Mesenchymal stem cell (in vitro differentiated cells and primary cell): Measurements from ENCODE around the gene PLPP4.

Experiments
- DNase-seq: peaks from one replicate; pipeline ENCODE4 v3.0.0-alpha.2; 2013
- H2AFZ ChIP-seq: one replicate; pipeline ENCODE4 v1.6.1; 2013; ENCODE audit warnings: low read depth, mild to moderate bottlenecking, control low read depth, inconsistent platforms, low read length, moderate library complexity
- H2AK5ac ChIP-seq: 2 replicates; pipeline ENCODE4 v1.6.1; 2013; ENCODE audit warnings: low read length, moderate library complexity, mild to moderate bottlenecking, inconsistent platforms; ENCODE audit not compliant: severe bottlenecking
- H2BK120ac ChIP-seq: one replicate; pipeline ENCODE4 v1.6.1; 2013; ENCODE audit warnings: low read depth, mild to moderate bottlenecking, inconsistent platforms, low read length, moderate library complexity
- H2BK12ac ChIP-seq, 2 experiments: one replicate each; pipeline ENCODE4 v1.6.1; 2013; ENCODE audit warnings: inconsistent platforms in 2 of 2, low read length in 2 of 2, mild to moderate bottlenecking in 2 of 2, moderate library complexity in 2 of 2, control low read depth in 1 of 2
- H2BK15ac ChIP-seq: one replicate; pipeline ENCODE4 v1.6.1; 2013; ENCODE audit warnings: mild to moderate bottlenecking, low read depth, inconsistent platforms; ENCODE audit not compliant: poor library complexity, severe bottlenecking
- H2BK5ac ChIP-seq: 2 replicates; pipeline ENCODE4 v1.6.1; 2013; ENCODE audit warnings: low read depth, mild to moderate bottlenecking, low read length, control low read depth, inconsistent platforms; ENCODE audit not compliant: poor library complexity, severe bottlenecking
- H3K14ac ChIP-seq, 2 experiments: one replicate each; pipeline ENCODE4 v1.6.1; 2013; ENCODE audit warnings: inconsistent platforms in 2 of 2, low read length in 2 of 2, control low read depth in 1 of 2, mild to moderate bottlenecking in 1 of 2, moderate library complexity in 1 of 2
- H3K18ac ChIP-seq, 2 experiments: one replicate each; pipeline ENCODE4 v1.6.1; 2013; ENCODE audit warnings: inconsistent platforms in 2 of 2, low read length in 2 of 2, control low read depth in 1 of 2, low read depth in 1 of 2, mild to moderate bottlenecking in 1 of 2
- H3K23ac ChIP-seq, 2 experiments: one replicate each; pipeline ENCODE4 v1.6.1; 2013; ENCODE audit warnings: inconsistent platforms in 2 of 2, low read length in 2 of 2, mild to moderate bottlenecking in 2 of 2, moderate library complexity in 2 of 2, control low read depth in 1 of 2
- H3K27ac ChIP-seq: 2 replicates; pipeline ENCODE4 v1.5.1; 2013; ENCODE audit warnings: mild to moderate bottlenecking, moderate library complexity, low read length, control low read depth, inconsistent platforms; ENCODE audit not compliant: poor library complexity, severe bottlenecking
- H3K27me3 ChIP-seq, 2 experiments: 2 replicates each; pipeline versions ENCODE4 v1.6.1 to v1.7.0; 2013; ENCODE audit warnings: low read length in 2 of 2, mild to moderate bottlenecking in 2 of 2, moderate library complexity in 2 of 2, control low read depth in 1 of 2, inconsistent platforms in 1 of 2; ENCODE audit not compliant: control insufficient read depth in 1 of 2, insufficient read depth in 1 of 2
- H3K36me3 ChIP-seq, 2 experiments: 2 replicates each; pipeline versions ENCODE4 v1.6.1 to v1.7.0; 2013; ENCODE audit warnings: low read length in 2 of 2, control low read depth in 1 of 2, inconsistent platforms in 1 of 2, low read depth in 1 of 2, mild to moderate bottlenecking in 1 of 2; ENCODE audit not compliant: insufficient read depth in 2 of 2, control insufficient read depth in 1 of 2
- H3K4ac ChIP-seq, 2 experiments: one replicate each; pipeline ENCODE4 v1.6.1; 2013; ENCODE audit warnings: inconsistent platforms in 2 of 2, low read length in 2 of 2, mild to moderate bottlenecking in 2 of 2, moderate library complexity in 2 of 2, control low read depth in 1 of 2, low read depth in 1 of 2
- H3K4me1 ChIP-seq: 2 replicates; pipeline ENCODE4 v1.6.1; 2013; ENCODE audit warnings: low read depth, low read length, control low read depth; ENCODE audit not compliant: control insufficient read depth, insufficient read depth
- H3K4me2 ChIP-seq: 2 replicates; pipeline ENCODE4 v1.6.1; 2013; ENCODE audit warnings: low read length, mild to moderate bottlenecking, inconsistent platforms; ENCODE audit not compliant: poor library complexity, severe bottlenecking
- H3K4me3 ChIP-seq, 2 experiments: 2 replicates each; pipeline versions ENCODE4 v1.5.1 to v1.7.0; 2013; ENCODE audit warnings: low read length in 2 of 2, mild to moderate bottlenecking in 2 of 2, control low read depth in 1 of 2, low read depth in 1 of 2; ENCODE audit not compliant: insufficient read depth in 1 of 2
- H3K79me1 ChIP-seq: replicated peaks from 2 replicates; pipeline ENCODE4 v1.6.1; 2013; ENCODE audit warnings: mild to moderate bottlenecking, control low read depth, low read length, inconsistent platforms; ENCODE audit not compliant: poor library complexity, severe bottlenecking
- H3K9ac ChIP-seq: 2 replicates; pipeline ENCODE4 v1.7.0; 2013; ENCODE audit warnings: mild to moderate bottlenecking, low read length, moderate library complexity
- H3K9me3 ChIP-seq: 2 replicates; pipeline ENCODE4 v1.7.0; 2013; ENCODE audit warnings: mild to moderate bottlenecking, low read length; ENCODE audit not compliant: control insufficient read depth
- H4K8ac ChIP-seq: one replicate; pipeline ENCODE4 v1.6.1; 2013; ENCODE audit warnings: inconsistent platforms, mild to moderate bottlenecking, low read length, moderate library complexity
- H4K91ac ChIP-seq: one replicate; pipeline ENCODE4 v1.6.1; 2013; ENCODE audit warnings: mild to moderate bottlenecking, low read length, inconsistent platforms
- WGBS: methylation state at CpG from one replicate; pipeline ENCODE4 v1.1.7; 2013; ENCODE audit warnings: mixed read lengths; 5-methylcytosine and 5-hydroxymethylcytosine counted together

The PLPP4 gene

DNA sequence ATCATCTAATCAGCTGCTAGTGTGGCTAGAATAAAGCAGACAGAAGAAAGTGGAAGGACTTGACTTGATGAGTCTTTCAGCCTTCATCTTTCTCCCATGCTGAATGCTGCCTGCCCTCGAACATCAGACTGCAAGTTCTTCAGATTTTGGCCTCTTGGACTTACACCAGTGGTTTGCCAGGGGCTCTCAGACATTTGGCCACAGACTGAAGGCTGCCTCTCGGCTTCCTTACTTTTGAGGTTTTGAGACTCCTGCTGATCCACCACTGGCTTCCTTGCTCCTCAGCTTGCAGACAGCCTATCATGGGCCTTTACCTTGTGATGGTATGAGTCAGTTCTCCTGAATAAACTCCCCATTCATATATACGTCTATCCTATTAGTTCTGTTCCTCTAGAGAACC lies 26.0 kb downstream of the PLPP4 start:
- 58% methylated on average over 2 of the region's 3 CpGs for WGBS
- Histone ChIP-seq H3K23ac (no peak overlapping the region), H3K9me3 (peaks cover 2% of the 10 kb centered on the region), H3K4me2 (no peak overlapping the region), H2BK5ac (no peak overlapping the region), H3K27ac (no peak overlapping the region), H3K4ac (no peak overlapping the region), H3K4me1 (no peaks in the 10 kb centered on the region), H3K14ac (no peak overlapping the region), H3K79me1 (no peaks in the 10 kb centered on the region), H3K18ac (no peak overlapping the region), H2AFZ (no peak overlapping the region), H2BK12ac (no peak overlapping the region), H4K91ac (no peak overlapping the region), H3K27me3 (no peaks in the 10 kb centered on the region), H3K36me3 (no peaks in the 10 kb centered on the region), H2BK120ac (no peak overlapping the region), H3K4me3 (no peak overlapping the region), H4K8ac (no peak overlapping the region), H3K9ac (no peak overlapping the region), H2AK5ac (no peak overlapping the region), H2BK15ac (no peak overlapping the region)
- DNase-seq, result no peak

DNA sequence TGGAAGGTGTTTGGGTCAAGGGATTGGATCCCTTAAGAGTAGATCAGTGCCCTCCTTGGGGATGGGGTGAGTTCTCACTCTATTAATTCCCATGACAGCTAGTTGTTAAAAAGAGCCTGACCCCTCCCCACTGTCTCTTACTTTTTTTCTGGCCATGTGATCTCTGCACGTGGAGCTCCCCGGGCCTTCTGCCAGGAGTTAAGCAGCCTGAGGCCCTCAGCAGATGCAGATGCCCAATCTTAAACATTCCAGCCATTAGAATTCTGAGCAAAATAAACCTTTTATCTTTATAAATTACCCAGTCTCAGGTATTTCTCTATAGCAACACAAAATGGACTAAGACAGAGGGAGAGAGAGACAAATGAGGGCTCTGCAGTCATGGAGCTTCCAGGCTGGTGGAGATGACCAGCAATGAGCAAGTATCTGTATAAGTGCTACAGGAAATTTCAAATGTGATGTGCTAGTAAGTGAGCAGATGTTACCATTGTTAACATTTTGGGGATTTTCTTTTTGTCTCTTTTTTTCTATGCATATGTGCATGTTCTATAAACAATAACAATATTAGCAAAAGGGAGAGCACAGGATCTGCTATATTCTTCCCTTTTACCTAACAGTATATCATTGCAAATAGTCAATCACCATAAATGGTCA lies 26.7 kb downstream of the PLPP4 start:
- H3K4me1 ChIP-seq, result no peaks in the 10 kb centered on the region
- no peak overlapping the region for H3K4me2 ChIP-seq
- H3K18ac ChIP-seq, result no peak overlapping the region
- H3K23ac ChIP-seq, result no peak overlapping the region
- 62% methylated on average over 2 of the region's 2 CpGs for whole genome bisulfite sequencing
- no peak overlapping the region for H2BK120ac ChIP-seq
- no peak for DNase-seq
- H3K4me3 ChIP-seq, result no peak overlapping the region
- no peaks in the 10 kb centered on the region for H3K36me3 ChIP-seq
- H3K9ac ChIP-seq, result no peak overlapping the region
- no peak overlapping the region for H2BK5ac ChIP-seq
- H2BK15ac ChIP-seq, result no peak overlapping the region
- H3K79me1 ChIP-seq, result no peaks in the 10 kb centered on the region
- H3K27ac ChIP-seq, result no peak overlapping the region
- H4K91ac ChIP-seq, result no peak overlapping the region
- H3K9me3 ChIP-seq, result peaks cover 2% of the 10 kb centered on the region
- H3K27me3 ChIP-seq, result no peaks in the 10 kb centered on the region
- H3K4ac ChIP-seq, result no peak overlapping the region
- no peak overlapping the region for H4K8ac ChIP-seq
- no peak overlapping the region for H2AFZ ChIP-seq
- H3K14ac ChIP-seq, result no peak overlapping the region
- no peak overlapping the region for H2BK12ac ChIP-seq
- no peak overlapping the region for H2AK5ac ChIP-seq

DNA sequence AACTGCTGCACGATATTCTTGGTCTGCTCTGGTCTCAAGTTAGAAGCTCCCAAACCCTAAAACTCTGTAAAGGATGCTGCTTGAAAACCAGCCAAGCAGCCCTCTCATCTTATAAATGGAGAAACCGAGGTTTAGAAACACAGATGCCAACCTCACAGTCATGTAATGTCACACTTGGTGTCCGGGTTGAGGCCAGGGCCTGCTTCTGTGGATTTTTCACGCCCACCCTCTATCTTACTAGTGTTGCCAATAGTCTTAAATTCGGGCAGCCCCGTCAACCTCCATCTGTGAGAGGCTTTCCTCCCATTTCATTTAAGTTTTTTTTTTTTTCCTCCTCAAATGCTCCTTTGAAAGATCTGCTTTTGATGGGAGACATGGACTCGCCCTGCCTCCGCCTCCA lies 28.9 kb downstream of the PLPP4 start:
- Histone ChIP-seq H3K36me3 (no peaks in the 10 kb centered on the region), H3K27me3 (no peaks in the 10 kb centered on the region), H2AFZ (no peak overlapping the region), H4K91ac (no peak overlapping the region), H2BK5ac (no peak overlapping the region), H4K8ac (no peak overlapping the region), H3K9me3 (peaks cover 2% of the 10 kb centered on the region), H3K27ac (no peak overlapping the region), H3K23ac (no peak overlapping the region), H2BK15ac (no peak overlapping the region), H2BK12ac (no peak overlapping the region), H3K79me1 (no peaks in the 10 kb centered on the region), H3K4me3 (no peak overlapping the region), H3K18ac (no peak overlapping the region), H3K9ac (no peak overlapping the region), H3K4me2 (no peak overlapping the region), H3K4ac (no peak overlapping the region), H3K14ac (no peak overlapping the region), H2AK5ac (no peak overlapping the region), H3K4me1 (no peaks in the 10 kb centered on the region), H2BK120ac (no peak overlapping the region)
- DNase-seq, result no peak
- 77% methylated on average over 8 of the region's 8 CpGs for WGBS

DNA sequence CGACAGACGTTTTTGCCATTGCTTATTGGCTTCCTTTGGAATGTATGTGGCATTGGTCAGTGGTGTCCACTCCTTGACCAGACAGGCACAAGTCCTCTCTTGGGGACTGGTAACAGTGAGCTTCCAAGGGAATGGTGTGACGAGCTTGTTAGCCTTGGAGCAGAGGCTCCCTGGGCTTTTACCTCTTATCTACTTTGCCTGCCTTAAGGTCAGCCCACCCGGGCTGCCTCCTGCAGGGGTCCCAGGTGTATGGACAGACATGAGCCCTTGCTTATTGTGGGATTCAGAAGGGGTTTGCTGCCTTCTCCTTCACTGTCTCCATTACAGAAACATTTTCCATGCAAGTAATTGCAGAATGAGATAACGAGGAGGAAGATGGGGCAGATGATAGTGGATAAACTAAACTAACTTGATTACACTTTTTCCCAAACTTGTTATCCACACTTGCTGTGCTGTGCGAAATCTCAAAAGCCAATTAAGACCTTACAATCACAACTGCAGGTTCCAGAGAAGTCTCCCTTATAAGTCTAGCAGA lies 29.7 kb downstream of the PLPP4 start:
- Histone ChIP-seq H2BK120ac (no peak overlapping the region), H3K18ac (no peak overlapping the region), H3K27ac (no peak overlapping the region), H3K23ac (no peak overlapping the region), H3K4ac (no peak overlapping the region), H2BK12ac (no peak overlapping the region), H4K8ac (no peak overlapping the region), H3K4me2 (no peak overlapping the region), H3K27me3 (no peaks in the 10 kb centered on the region), H2AFZ (no peak overlapping the region), H3K4me3 (no peak overlapping the region), H3K9ac (no peak overlapping the region), H3K4me1 (no peaks in the 10 kb centered on the region), H2BK5ac (no peak overlapping the region), H2BK15ac (no peak overlapping the region), H3K36me3 (no peaks in the 10 kb centered on the region), H3K14ac (no peak overlapping the region), H4K91ac (no peak overlapping the region), H3K9me3 (peaks cover 2% of the 10 kb centered on the region), H3K79me1 (no peaks in the 10 kb centered on the region), H2AK5ac (no peak overlapping the region)
- WGBS, result 58% methylated on average over 4 of the region's 6 CpGs
- no peak for DNase-seq
